DOHH2 (cell line): ENCODE data around the gene ZNF48.
"Not testable (repeated sequence)": the region's sequence is repeated elsewhere in the genome, so short reads cannot be mapped to it uniquely, and the experiment has no call there.

Source experiments
- H3F3A ChIP-seq: fragments of 200-600 bp; sonication (generic), shearing (Covaris generic); 2 replicates; pipeline ENCODE4 v1.6.0; 2016; ENCODE audit warnings: antibody characterized with exemption, mild to moderate bottlenecking; ENCODE audit not compliant: control insufficient read depth, insufficient read depth
- H3K27ac ChIP-seq: fragments of 200-600 bp; sonication (generic); 2 replicates; pipeline ENCODE4 v1.5.1; 2014; ENCODE audit warnings: low read depth, mild to moderate bottlenecking, low read length, moderate library complexity
- H3K27me3 ChIP-seq: fragments of 200-600 bp; sonication (generic); 2 replicates; pipeline ENCODE4 v1.6.1; 2014; ENCODE audit warnings: mild to moderate bottlenecking, low read length, mixed read lengths; ENCODE audit not compliant: control insufficient read depth
- H3K36me3 ChIP-seq: fragments of 200-600 bp; sonication (generic); 2 replicates; pipeline ENCODE4 v1.6.1; 2014; ENCODE audit warnings: mild to moderate bottlenecking, low read length, moderate library complexity, mixed read lengths; ENCODE audit not compliant: control insufficient read depth
- H3K4me1 ChIP-seq: fragments of 200-600 bp; sonication (generic); 2 replicates; pipeline ENCODE4 v1.6.1; 2014; ENCODE audit warnings: mild to moderate bottlenecking, low read length, mixed read lengths; ENCODE audit not compliant: control insufficient read depth
- H3K4me2 ChIP-seq: fragments of 200-600 bp; sonication (generic); 2 replicates; pipeline ENCODE4 v1.6.0; 2014; ENCODE audit warnings: mild to moderate bottlenecking, low read length, moderate library complexity
- H3K4me3 ChIP-seq: fragments of 200-600 bp; sonication (generic); 2 replicates; pipeline ENCODE4 v1.5.1; 2014; ENCODE audit warnings: mild to moderate bottlenecking, low read length, mixed read lengths
- H3K79me2 ChIP-seq: fragments of 200-600 bp; sonication (generic); 2 replicates; pipeline ENCODE4 v1.6.1; 2014; ENCODE audit warnings: mild to moderate bottlenecking, low read length, mixed read lengths; ENCODE audit not compliant: control insufficient read depth
- H3K9me2 ChIP-seq: fragments of 200-600 bp; sonication (generic); replicated peaks from 2 replicates; pipeline ENCODE4 v1.6.1; 2014; ENCODE audit warnings: mild to moderate bottlenecking, low read length, mixed read lengths; ENCODE audit not compliant: control insufficient read depth
- H3K9me3 ChIP-seq: fragments of 200-600 bp; sonication (generic); 2 replicates; pipeline ENCODE4 v1.6.1; 2014; ENCODE audit warnings: antibody characterized with exemption, low read length, mixed read lengths; ENCODE audit not compliant: control insufficient read depth, insufficient read depth
- H4K20me1 ChIP-seq: fragments of 200-600 bp; sonication (generic); 2 replicates; pipeline ENCODE4 v1.6.0; 2014; ENCODE audit warnings: low read depth, mild to moderate bottlenecking, antibody characterized with exemption, low read length, moderate library complexity; ENCODE audit not compliant: control insufficient read depth, insufficient read depth
- CTCF ChIP-seq: fragments of 200-600 bp; sonication (generic); IDR thresholded peaks from one replicate; pipeline ENCODE4 v1.5.1; 2014; ENCODE audit warnings: antibody characterized with exemption, mild to moderate bottlenecking, low read depth, low read length; ENCODE audit not compliant: poor library complexity, severe bottlenecking
- EZH2phosphoT487 ChIP-seq: fragments of 200-600 bp; sonication (generic); IDR thresholded peaks from 2 replicates; pipeline ENCODE4 v1.6.1; 2017; ENCODE audit warnings: borderline replicate concordance, mild to moderate bottlenecking, antibody characterized with exemption, low read length, moderate library complexity, mixed read lengths

The ZNF48 gene

GRCh38 chr16:30394592-30395154 lies 547 bp upstream of the ZNF48 start:
- Histone ChIP-seq H3K9me3 (no peaks in the 10 kb centered on the region), H3K4me2 (peak overlapping the region; percentile 97), H3K79me2 (peaks cover 28% of the 10 kb centered on the region), H3K4me1 (peaks cover 37% of the 10 kb centered on the region), H3F3A (peaks cover 5% of the 10 kb centered on the region), H3K36me3 (peaks cover 30% of the 10 kb centered on the region), H3K4me3 (peak overlapping the region; percentile 99), H4K20me1 (peaks cover 3% of the 10 kb centered on the region; the same call in 1 of the 2 replicates), H3K9me2 (no peaks in the 10 kb centered on the region), H3K27me3 (no peaks in the 10 kb centered on the region), H3K27ac (peak overlapping the region; percentile 45)
- no peak for TF ChIP-seq CTCF
- no peak for TF ChIP-seq EZH2phosphoT487

GRCh38 chr16:30395992-30396585 lies 869 bp downstream of the ZNF48 start:
- H4K20me1 ChIP-seq = peaks cover 3% of the 10 kb centered on the region; the same call in 1 of the 2 replicates
- H3K27ac ChIP-seq = peak overlapping the region; percentile 49; the same call in 1 of the 2 replicates
- no peaks in the 10 kb centered on the region for H3K27me3 ChIP-seq
- no peaks in the 10 kb centered on the region for H3K9me3 ChIP-seq
- peaks cover 40% of the 10 kb centered on the region for H3K4me1 ChIP-seq
- H3K36me3 ChIP-seq = peaks cover 31% of the 10 kb centered on the region
- H3K9me2 ChIP-seq = no peaks in the 10 kb centered on the region
- no peak for TF ChIP-seq CTCF
- no peak for TF ChIP-seq EZH2phosphoT487
- H3F3A ChIP-seq = peaks cover 4% of the 10 kb centered on the region
- peak overlapping the region; percentile 97 for H3K4me2 ChIP-seq
- peak overlapping the region; percentile 99 for H3K4me3 ChIP-seq
- peaks cover 28% of the 10 kb centered on the region for H3K79me2 ChIP-seq

GRCh38 chr16:30396627-30397026 lies 1.4 kb downstream of the ZNF48 start:
- peak overlapping the region; percentile 99 for H3K4me3 ChIP-seq

GRCh38 chr16:30397056-30397455 lies 1.8 kb downstream of the ZNF48 start:
- TF ChIP-seq CTCF = no peak
- no peak for TF ChIP-seq EZH2phosphoT487
- no peaks in the 10 kb centered on the region for H3K9me3 ChIP-seq
- H3K4me2 ChIP-seq = peak overlapping the region; percentile 97
- H3K4me1 ChIP-seq = peaks cover 44% of the 10 kb centered on the region
- no peaks in the 10 kb centered on the region for H3K9me2 ChIP-seq
- H3K36me3 ChIP-seq = peaks cover 31% of the 10 kb centered on the region
- H3K79me2 ChIP-seq = peaks cover 28% of the 10 kb centered on the region
- no peak overlapping the region for H3K4me3 ChIP-seq
- no peaks in the 10 kb centered on the region for H3K27me3 ChIP-seq
- no peak overlapping the region for H3K27ac ChIP-seq
- peaks cover 3% of the 10 kb centered on the region; the same call in 1 of the 2 replicates for H4K20me1 ChIP-seq
- peaks cover 4% of the 10 kb centered on the region for H3F3A ChIP-seq

More at GRCh38 chr16:30396627-30397026, 1.4 kb downstream of the ZNF48 start:
- peak overlapping the region; percentile 97 for H3K4me2 ChIP-seq
- H4K20me1 ChIP-seq, H3K27me3 ChIP-seq, H3F3A ChIP-seq, H3K27ac ChIP-seq, H3K9me3 ChIP-seq, H3K9me2 ChIP-seq: not testable (repeated sequence)
- peaks cover 28% of the 10 kb centered on the region for H3K79me2 ChIP-seq
- H3K36me3 ChIP-seq = peaks cover 31% of the 10 kb centered on the region
- peaks cover 43% of the 10 kb centered on the region for H3K4me1 ChIP-seq
